ENCODE data around the gene STIM1. TPM values are rescaled to one million over a fixed set of nuclear protein-coding genes. Genes with fewer than 3 reads are reported as not detected.

The STIM1 gene
- total and polyA plus RNA-seq, 10 of the 15 experiments (the other 5 are each of a cell fraction or from before 2014, with no cell fraction given) = 8.6 to 57.7 (median 29.3) TPM

DNA sequence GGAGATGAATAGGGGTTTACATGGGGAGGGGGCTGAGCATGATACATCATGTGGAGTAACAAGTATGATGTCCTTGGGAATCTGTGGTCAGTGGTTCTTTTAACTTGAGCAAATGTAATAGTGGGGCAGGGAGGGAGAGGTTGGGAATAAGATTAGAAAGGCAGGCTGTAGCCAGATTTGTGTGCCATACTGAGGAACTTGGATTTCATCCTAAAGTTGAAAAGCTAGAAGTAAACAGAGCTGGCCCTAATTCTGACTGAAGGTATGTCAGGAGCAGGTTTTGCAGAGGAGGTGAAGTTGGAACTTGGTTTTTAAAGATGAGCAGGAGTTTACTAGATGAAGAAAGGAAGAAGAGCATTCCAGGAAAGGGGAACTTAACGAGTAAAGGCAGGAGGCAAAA is 130.8 kb downstream of the STIM1 start:
- Histone ChIP-seq H3K4me1 (ENCODE audit: control insufficient read depth, insufficient read depth, low read length) (no peaks in the 10 kb centered on the region), H3K27me3 (replicated peaks in 1 of 2; ENCODE audit: control insufficient read depth in 2 of 2, insufficient read depth in 2 of 2, low read length in 1 of 2) (no peaks in the 10 kb centered on the region), H4K20me1 (ENCODE audit: control insufficient read depth, insufficient read depth) (no peaks in the 10 kb centered on the region), H3K79me2 (ENCODE audit: control insufficient read depth, insufficient read depth, low read length) (peaks cover 4% of the 10 kb centered on the region), H3K36me3 (ENCODE audit: control insufficient read depth in 2 of 2, insufficient read depth in 2 of 2, low read length in 1 of 2) (peaks cover 0 to 3% of the 10 kb centered on the region in 2 experiments; a peak in 2 of 4 replicates), H3K9ac (ENCODE audit: control insufficient read depth, insufficient read depth, low read length) (no peak overlapping the region), H3K4me2 (ENCODE audit: control insufficient read depth, insufficient read depth) (no peak overlapping the region), H2AFZ (ENCODE audit: control insufficient read depth, low read depth, low read length) (no peak overlapping the region), H3K9me3 (replicated peaks; ENCODE audit: control insufficient read depth, insufficient read depth, low read length) (no peaks in the 10 kb centered on the region; the same call in none of the 3 replicates), H3K4me3 (no peak overlapping the region), H3K27ac (ENCODE audit: control insufficient read depth, insufficient read depth) (no peak overlapping the region)
- no peak for FAIRE-seq
- ChIA-PET RAD21 (ENCODE audit: unreplicated experiment) (no interaction called here), SMC1A (ENCODE audit: uncharacterized antibody, unreplicated experiment) (interaction anchor here (1.0 kb wide), 1 partner anchor 60 kb away, joined by 3 read pairs; no protein-coding TSS in a partner anchor), POLR2A (no interaction called here), CTCF (interaction anchor here (2.3 kb wide), 1 partner anchor 132 kb away, joined by 10 read pairs; the partner anchor contains the start of gene STIM1)
- 95% methylated on average over 1 of the region's 1 CpG for WGBS (ENCODE audit: insufficient coverage, insufficient replicate concordance, low lambda C conversion rate, missing lambda C conversion rate)
- ATAC-seq = no peak
- no peak for DNase-seq (ENCODE audit: low read depth, low spot score)
- intact Hi-C loops (cut with micrococcal nuclease; ENCODE audit: unreplicated experiment) (no loop called here), in situ Hi-C loops (cut with MboI) (no loop called here)
- TF ChIP-seq, protein P1, sequence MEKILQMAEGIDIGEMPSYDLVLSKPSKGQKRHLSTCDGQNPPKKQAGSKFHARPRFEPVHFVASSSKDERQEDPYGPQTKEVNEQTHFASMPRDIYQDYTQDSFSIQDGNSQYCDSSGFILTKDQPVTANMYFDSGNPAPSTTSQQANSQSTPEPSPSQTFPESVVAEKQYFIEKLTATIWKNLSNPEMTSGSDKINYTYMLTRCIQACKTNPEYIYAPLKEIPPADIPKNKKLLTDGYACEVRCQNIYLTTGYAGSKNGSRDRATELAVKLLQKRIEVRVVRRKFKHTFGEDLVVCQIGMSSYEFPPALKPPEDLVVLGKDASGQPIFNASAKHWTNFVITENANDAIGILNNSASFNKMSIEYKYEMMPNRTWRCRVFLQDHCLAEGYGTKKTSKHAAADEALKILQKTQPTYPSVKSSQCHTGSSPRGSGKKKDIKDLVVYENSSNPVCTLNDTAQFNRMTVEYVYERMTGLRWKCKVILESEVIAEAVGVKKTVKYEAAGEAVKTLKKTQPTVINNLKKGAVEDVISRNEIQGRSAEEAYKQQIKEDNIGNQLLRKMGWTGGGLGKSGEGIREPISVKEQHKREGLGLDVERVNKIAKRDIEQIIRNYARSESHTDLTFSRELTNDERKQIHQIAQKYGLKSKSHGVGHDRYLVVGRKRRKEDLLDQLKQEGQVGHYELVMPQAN (conservative IDR thresholded peaks at IDR 0.05) = no peak
- TF ChIP-seq ETV6 (conservative IDR thresholded peaks at IDR 0.05 in 1 of 2, IDR thresholded peaks at IDR 0.05 in 1 of 2; ENCODE audit: borderline replicate concordance in 1 of 2, low read depth in 1 of 2) = no peak
- no peak for TF ChIP-seq ZSCAN29 (IDR thresholded peaks at IDR 0.05)
- no peak for TF ChIP-seq NR2F1 (conservative IDR thresholded peaks at IDR 0.05)
- TF ChIP-seq WRNIP1 (IDR thresholded peaks at IDR 0.05; ENCODE audit: borderline replicate concordance, low read depth, low read length) = no peak
- TF ChIP-seq POLR2A (IDR thresholded peaks at IDR 0.05; ENCODE audit: low read depth, low read length) = no peak
- TF ChIP-seq NFIC (IDR thresholded peaks at IDR 0.05; ENCODE audit: low read depth, low read length) = no peak
- no peak for TF ChIP-seq ZNF274 (IDR thresholded peaks at IDR 0.05; ENCODE audit: insufficient read depth, insufficient read length)
- TF ChIP-seq E2F4 (IDR thresholded peaks at IDR 0.05; ENCODE audit: low read depth, low read length) = no peak
- TF ChIP-seq, protein P2, sequence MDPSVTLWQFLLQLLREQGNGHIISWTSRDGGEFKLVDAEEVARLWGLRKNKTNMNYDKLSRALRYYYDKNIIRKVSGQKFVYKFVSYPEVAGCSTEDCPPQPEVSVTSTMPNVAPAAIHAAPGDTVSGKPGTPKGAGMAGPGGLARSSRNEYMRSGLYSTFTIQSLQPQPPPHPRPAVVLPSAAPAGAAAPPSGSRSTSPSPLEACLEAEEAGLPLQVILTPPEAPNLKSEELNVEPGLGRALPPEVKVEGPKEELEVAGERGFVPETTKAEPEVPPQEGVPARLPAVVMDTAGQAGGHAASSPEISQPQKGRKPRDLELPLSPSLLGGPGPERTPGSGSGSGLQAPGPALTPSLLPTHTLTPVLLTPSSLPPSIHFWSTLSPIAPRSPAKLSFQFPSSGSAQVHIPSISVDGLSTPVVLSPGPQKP (IDR thresholded peaks at IDR 0.05; ENCODE audit: low read depth, low read length) = no peak
- no peak for TF ChIP-seq EGR1 (IDR thresholded peaks at IDR 0.05; ENCODE audit: borderline replicate concordance in 1 of 2, low read depth in 2 of 2, low read length in 2 of 2)
- TF ChIP-seq FOS (IDR thresholded peaks at IDR 0.05; ENCODE audit: borderline replicate concordance, extremely low read depth, insufficient read length) = no peak
- TF ChIP-seq ZBTB4 (CRISPR knock-in tag; IDR thresholded peaks at IDR 0.05) = no peak
- BruUV-seq (replicated peaks) = no TSS peak

Measured in GM12878 (cell line).